ENCODE measurements around the gene TXNDC2. TPM values are rescaled to one million over a fixed set of nuclear protein-coding genes. Genes with fewer than 3 reads are reported as not detected.
A peak's percentile ranks its signal among the peaks of the same experiment; 100 is the strongest.
"Not testable (repeated sequence)": the region's sequence is repeated elsewhere in the genome, so short reads cannot be mapped to it uniquely, and the experiment has no call there.

The TXNDC2 gene
- total RNA-seq, 1 donor from 2014 or later, result not detected

DNA sequence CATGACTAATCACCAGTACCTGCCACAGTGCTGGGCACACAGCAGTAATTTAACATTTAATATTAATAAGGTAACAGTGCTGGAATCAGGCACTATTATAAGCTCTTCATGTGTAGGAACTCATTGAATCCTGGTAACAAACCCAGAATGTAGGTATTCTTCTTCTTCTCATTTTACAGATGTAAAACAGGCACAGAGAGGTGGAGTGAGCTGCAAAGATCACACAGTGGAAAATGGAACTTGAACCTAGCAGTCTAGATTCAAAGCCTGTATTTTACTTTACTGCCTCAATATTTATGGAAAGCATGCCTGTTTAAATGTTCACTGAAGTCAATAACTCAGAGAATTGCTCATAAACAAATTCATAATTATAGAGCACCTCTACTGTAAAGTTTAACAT, 24.3 kb downstream of the TXNDC2 start:
- no peak overlapping the region for H3K4me2 ChIP-seq
- H3K9me3 ChIP-seq (ENCODE audit: low read depth), result no peaks in the 10 kb centered on the region
- Mint-ChIP-seq H3K27ac (no peak overlapping the region), H3K36me3 (peaks cover under 1% of the 10 kb centered on the region), H3K9me3 (no peaks in the 10 kb centered on the region), H3K4me3 (no peak overlapping the region), H3K27me3 (ENCODE audit: insufficient read depth, low read depth) (no peaks in the 10 kb centered on the region), H3K4me1 (peaks cover 11% of the 10 kb centered on the region)
- no peak for DNase-seq (ENCODE audit: low spot score)
- TF ChIP-seq CTCF (IDR thresholded peaks at IDR 0.05) (no peak), EZH2phosphoT487 (IDR thresholded peaks at IDR 0.05) (no peak), EZH2 (IDR thresholded peaks at IDR 0.05) (no peak)
- no peaks in the 10 kb centered on the region for H3F3A ChIP-seq (ENCODE audit: low read depth)
- peaks cover 5% of the 10 kb centered on the region for H4K20me1 ChIP-seq (ENCODE audit: low read depth)
- peaks cover 9% of the 10 kb centered on the region for H3K79me2 ChIP-seq (ENCODE audit: low read depth)
- no peaks in the 10 kb centered on the region for H3K36me3 ChIP-seq
- H3K9ac ChIP-seq, result no peak overlapping the region
- no peaks in the 10 kb centered on the region for H3K27me3 ChIP-seq
- H3K27ac ChIP-seq, result no peak overlapping the region
- no peak overlapping the region for H3K4me3 ChIP-seq
- H3K4me1 ChIP-seq, result no peaks in the 10 kb centered on the region
- H2AFZ ChIP-seq (replicated peaks), result no peak overlapping the region

GRCh38 chr18:9910661-9911060, 24.9 kb downstream of the TXNDC2 start:
- no peak overlapping the region for H3K27ac ChIP-seq
- H2AFZ ChIP-seq (replicated peaks), result no peak overlapping the region
- no peaks in the 10 kb centered on the region for H3K9me3 ChIP-seq (ENCODE audit: low read depth)
- TF ChIP-seq EZH2 (IDR thresholded peaks at IDR 0.05), result no peak
- no peak for TF ChIP-seq CTCF (IDR thresholded peaks at IDR 0.05)
- TF ChIP-seq EZH2phosphoT487 (IDR thresholded peaks at IDR 0.05), result no peak
- no peak overlapping the region for H3K4me2 ChIP-seq
- H3K79me2 ChIP-seq (ENCODE audit: low read depth), result peaks cover 15% of the 10 kb centered on the region
- no peaks in the 10 kb centered on the region for H3K9me3 Mint-ChIP-seq
- H3K36me3 Mint-ChIP-seq, result peaks cover 2% of the 10 kb centered on the region
- H3K4me3 Mint-ChIP-seq, result no peak overlapping the region
- H3F3A ChIP-seq (ENCODE audit: low read depth), result no peaks in the 10 kb centered on the region
- H3K27ac Mint-ChIP-seq, result no peak overlapping the region
- H4K20me1 ChIP-seq (ENCODE audit: low read depth), result peaks cover 11% of the 10 kb centered on the region
- peaks cover 16% of the 10 kb centered on the region for H3K4me1 Mint-ChIP-seq
- H3K4me3 ChIP-seq, result no peak overlapping the region
- H3K27me3 Mint-ChIP-seq (ENCODE audit: insufficient read depth, low read depth), result no peaks in the 10 kb centered on the region
- no peaks in the 10 kb centered on the region for H3K36me3 ChIP-seq
- no peak for DNase-seq (ENCODE audit: low spot score)
- H3K27me3 ChIP-seq, result no peaks in the 10 kb centered on the region
- H3K9ac ChIP-seq, result no peak overlapping the region
- peaks cover 5% of the 10 kb centered on the region for H3K4me1 ChIP-seq

DNA sequence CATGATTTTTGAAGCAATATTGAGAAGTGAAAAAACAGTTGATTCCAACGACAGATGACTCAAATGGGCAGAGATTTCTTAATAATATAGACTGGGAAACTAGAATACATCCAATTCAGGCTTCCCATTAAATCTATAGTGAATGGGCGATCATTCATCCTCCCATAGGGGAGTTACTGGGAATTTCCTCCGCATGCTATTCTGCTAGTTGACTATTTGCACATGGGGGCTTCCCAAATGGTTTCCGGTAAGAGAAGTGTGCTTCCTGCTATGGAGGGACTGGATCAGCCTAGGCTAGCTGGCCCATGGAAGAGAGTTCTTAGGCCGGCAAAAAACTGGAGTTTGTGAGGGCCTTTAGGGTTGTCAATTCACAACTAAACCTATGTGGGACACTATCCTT, 25.5 kb downstream of the TXNDC2 start:
- peaks cover 22% of the 10 kb centered on the region for H3K4me1 Mint-ChIP-seq
- Histone ChIP-seq H4K20me1 (ENCODE audit: low read depth) (peaks cover 16% of the 10 kb centered on the region), H3K4me2 (no peak overlapping the region), H3K4me3 (no peak overlapping the region), H3K36me3 (no peaks in the 10 kb centered on the region), H3K27ac (no peak overlapping the region), H3K9ac (no peak overlapping the region), H3K79me2 (ENCODE audit: low read depth) (peaks cover 20% of the 10 kb centered on the region), H3F3A (ENCODE audit: low read depth) (no peaks in the 10 kb centered on the region), H3K9me3 (ENCODE audit: low read depth) (no peaks in the 10 kb centered on the region), H3K4me1 (peaks cover 10% of the 10 kb centered on the region), H3K27me3 (no peaks in the 10 kb centered on the region), H2AFZ (replicated peaks) (no peak overlapping the region)
- H3K27ac Mint-ChIP-seq, result no peak overlapping the region
- TF ChIP-seq CTCF (IDR thresholded peaks at IDR 0.05) (no peak), EZH2 (IDR thresholded peaks at IDR 0.05) (no peak), EZH2phosphoT487 (IDR thresholded peaks at IDR 0.05) (no peak)
- H3K27me3 Mint-ChIP-seq (ENCODE audit: insufficient read depth, low read depth), result no peaks in the 10 kb centered on the region
- H3K36me3 Mint-ChIP-seq, result peaks cover 2% of the 10 kb centered on the region
- no peak overlapping the region for H3K4me3 Mint-ChIP-seq
- DNase-seq (ENCODE audit: low spot score), result no peak
- H3K9me3 Mint-ChIP-seq, result no peaks in the 10 kb centered on the region

GRCh38 chr18:9912285-9912684, 26.5 kb downstream of the TXNDC2 start:
- Histone ChIP-seq H3K79me2 (ENCODE audit: low read depth) (peaks cover 31% of the 10 kb centered on the region), H2AFZ (replicated peaks) (peak overlapping the region; percentile 94), H3K4me1 (peaks cover 19% of the 10 kb centered on the region), H4K20me1 (ENCODE audit: low read depth) (peaks cover 27% of the 10 kb centered on the region)
- peak overlapping the region; percentile 91 for H3K4me3 Mint-ChIP-seq
- H3F3A ChIP-seq (ENCODE audit: low read depth); H3K36me3 ChIP-seq; H3K9me3 Mint-ChIP-seq; H3K4me3 ChIP-seq; H3K9me3 ChIP-seq (ENCODE audit: low read depth); H3K36me3 Mint-ChIP-seq; H3K27ac Mint-ChIP-seq; H3K9ac ChIP-seq; H3K4me2 ChIP-seq; H3K27me3 Mint-ChIP-seq (ENCODE audit: insufficient read depth, low read depth); H3K27ac ChIP-seq; DNase-seq (ENCODE audit: low spot score); H3K27me3 ChIP-seq: not testable (repeated sequence)
- peaks cover 27% of the 10 kb centered on the region for H3K4me1 Mint-ChIP-seq

Measured in neural progenitor cell (in vitro differentiated cells).